ENCODE measurements around the gene OTUB2. TPM values are rescaled to one million over a fixed set of nuclear protein-coding genes. Genes with fewer than 3 reads are reported as not detected.
A peak's percentile ranks its signal among the peaks of the same experiment; 100 is the strongest.

Gene OTUB2
- total RNA-seq (2022) (15.3 and 22.2 TPM in 2 replicates), Bru-seq, nascent RNA (percentile 61 among the genes with signal in this experiment), BruChase-seq, experiment 1, labeled RNA remaining after a 6-hour chase (percentile 66 among the genes with signal in this experiment), BruChase-seq, experiment 2, labeled RNA remaining after a 2-hour chase (percentile 80 among the genes with signal in this experiment)
- long read RNA-seq, transcript OTUB2-201 (6 exons, 3,922 nt) = major isoform, 15 of 23 reads
- long read RNA-seq, partial matches to known transcripts = 1 of 23 reads
- long read RNA-seq, other reads (novel, unspliced or antisense) = 7 of 23 reads

GRCh38 chr14:94026173-94026888 is at the start of gene OTUB2:
TSS of gene OTUB2 (plus strand) at chr14:94026340. CDS start at chr14:94026538, 198 bp downstream.
- intact Hi-C loops (cut with micrococcal nuclease; ENCODE audit: unreplicated experiment) = no loop called here
- peak; percentile 97 for DNase-seq
- CTCF ChIA-PET = interaction anchor here (0.6 to 0.9 kb wide), 2 partner anchors 17 to 127 kb away, joined by 3 to 5 read pairs; no protein-coding TSS in a partner anchor
- Mint-ChIP-seq H3K4me3 (ENCODE audit: low read depth, unreplicated experiment) (peak within 1 kb of the TSS; percentile 55), H3K9me3 (ENCODE audit: low read depth, unreplicated experiment) (no peaks in the 10 kb centered on the region), H3K4me1 (ENCODE audit: low read depth, unreplicated experiment) (peaks cover 59% of the 10 kb centered on the region), H3K27me3 (ENCODE audit: unreplicated experiment) (no peaks in the 10 kb centered on the region), H3K27ac (ENCODE audit: unreplicated experiment) (peak within 1 kb of the TSS; percentile 90), H3K36me3 (ENCODE audit: insufficient read depth, unreplicated experiment) (peaks cover 45% of the 10 kb centered on the region)
- no peak for TF ChIP-seq CTCF (IDR thresholded peaks at IDR 0.05; ENCODE audit: unreplicated experiment)
- no TSS peak for BruUV-seq (replicated peaks)

- Mint-ChIP-seq H3K27ac (ENCODE audit: unreplicated experiment) (no peak within 1 kb of the TSS), H3K27me3 (ENCODE audit: unreplicated experiment) (peaks cover 26% of the 10 kb centered on the region), H3K9me3 (ENCODE audit: low read depth, unreplicated experiment) (no peaks in the 10 kb centered on the region), H3K36me3 (ENCODE audit: insufficient read depth, unreplicated experiment) (no peaks in the 10 kb centered on the region), H3K4me3 (ENCODE audit: low read depth, unreplicated experiment) (no peak within 1 kb of the TSS), H3K4me1 (ENCODE audit: low read depth, unreplicated experiment) (no peaks in the 10 kb centered on the region)
- intact Hi-C loops (cut with micrococcal nuclease; ENCODE audit: unreplicated experiment) = no loop called here
- no peak for TF ChIP-seq CTCF (IDR thresholded peaks at IDR 0.05; ENCODE audit: unreplicated experiment)
- no TSS peak for BruUV-seq (replicated peaks)
- CTCF ChIA-PET = no interaction called here
- no peak for DNase-seq
Measured at GRCh38 chr14:93976477-93977057, 49.6 kb upstream of the OTUB2 start, which contains the start of gene ASB2. TSS of gene ASB2 (minus strand) at chr14:93976570. CDS start at chr14:93964539, 12,031 bp downstream.

- CTCF ChIA-PET = no interaction called here
- Mint-ChIP-seq H3K27me3 (ENCODE audit: unreplicated experiment) (peaks cover 26% of the 10 kb centered on the region), H3K4me1 (ENCODE audit: low read depth, unreplicated experiment) (no peaks in the 10 kb centered on the region), H3K9me3 (ENCODE audit: low read depth, unreplicated experiment) (no peaks in the 10 kb centered on the region), H3K27ac (ENCODE audit: unreplicated experiment) (no peak overlapping the region), H3K4me3 (ENCODE audit: low read depth, unreplicated experiment) (no peak overlapping the region), H3K36me3 (ENCODE audit: insufficient read depth, unreplicated experiment) (no peaks in the 10 kb centered on the region)
- no TSS peak for BruUV-seq (replicated peaks)
- DNase-seq = no peak
- TF ChIP-seq CTCF (IDR thresholded peaks at IDR 0.05; ENCODE audit: unreplicated experiment) = no peak
- intact Hi-C loops (cut with micrococcal nuclease; ENCODE audit: unreplicated experiment) = no loop called here
Measured at GRCh38 chr14:93977171-93977570, 49.0 kb upstream of the OTUB2 start.

GRCh38 chr14:93977790-93978581 is 48.2 kb upstream of the OTUB2 start:
- H3K27ac Mint-ChIP-seq (ENCODE audit: unreplicated experiment) = no peak overlapping the region
- no peak for DNase-seq
- H3K27me3 Mint-ChIP-seq (ENCODE audit: unreplicated experiment) = peaks cover 26% of the 10 kb centered on the region
- no TSS peak for BruUV-seq (replicated peaks)
- no peaks in the 10 kb centered on the region for H3K4me1 Mint-ChIP-seq (ENCODE audit: low read depth, unreplicated experiment)
- intact Hi-C loops (cut with micrococcal nuclease; ENCODE audit: unreplicated experiment) = no loop called here
- CTCF ChIA-PET = interaction anchor here (0.7 to 1.8 kb wide), 2 partner anchors 19 to 23 kb away, joined by 3 read pairs; no protein-coding TSS in a partner anchor
- no peaks in the 10 kb centered on the region for H3K36me3 Mint-ChIP-seq (ENCODE audit: insufficient read depth, unreplicated experiment)
- H3K4me3 Mint-ChIP-seq (ENCODE audit: low read depth, unreplicated experiment) = no peak overlapping the region
- no peaks in the 10 kb centered on the region for H3K9me3 Mint-ChIP-seq (ENCODE audit: low read depth, unreplicated experiment)
- TF ChIP-seq CTCF (IDR thresholded peaks at IDR 0.05; ENCODE audit: unreplicated experiment) = no peak

Measured in Calu3 (cell line).